ENCODE data around the gene VIPR2.

- no peak for TF ChIP-seq CTCF (IDR thresholded peaks at IDR 0.05)
- no peak for TF ChIP-seq POLR2A (IDR thresholded peaks at IDR 0.05)
These were observed 80.4 kb downstream of the VIPR2 start for GRCh38 chr7:159064121-159064815.
